Bronchial epithelial cell (primary cell): ENCODE measurements around the gene SAP30L. TPM values are rescaled to one million over a fixed set of nuclear protein-coding genes. Genes with fewer than 3 reads are reported as not detected.

Experiments
- DNase-seq: peaks from one replicate; pipeline ENCODE4 v3.0.0-alpha.2; 2010; ENCODE audit warnings: low read depth
- FAIRE-seq: peaks from 2 replicates; lab custom pipeline; 2011; peaks lifted over from hg19 to GRCh38; lab: Jason Lieb, UNC
- H3K27me3 ChIP-seq: 2 replicates; pipeline ENCODE4 v1.5.1; 2011; ENCODE audit warnings: low read length; ENCODE audit not compliant: control insufficient read depth, insufficient read depth
- H3K36me3 ChIP-seq: 2 replicates; pipeline ENCODE4 v1.5.1; 2011; ENCODE audit warnings: low read length; ENCODE audit not compliant: control insufficient read depth, insufficient read depth
- H3K4me3 ChIP-seq: 2 replicates; pipeline ENCODE4 v1.5.1; 2011; ENCODE audit warnings: mild to moderate bottlenecking, low read depth, low read length, control low read depth
- total RNA-seq: library from RNA; depleted of rRNA; stranded (reverse); fragments of >200 nt; gene quantifications from 2 replicates; pipeline ENCODE4 v1.2.1, GENCODE V29; 2014
- TF ChIP-seq, protein P1 (sequence below): IDR thresholded peaks from 2 replicates; pipeline ENCODE4 v1.5.1; 2011; ENCODE audit warnings: mild to moderate bottlenecking, moderate library complexity, low read length, control low read depth, inconsistent platforms; ENCODE audit not compliant: insufficient read depth, severe bottlenecking

SAP30L gene
- total RNA-seq, 1 donor from 2014 or later = 32.4 TPM

DNA sequence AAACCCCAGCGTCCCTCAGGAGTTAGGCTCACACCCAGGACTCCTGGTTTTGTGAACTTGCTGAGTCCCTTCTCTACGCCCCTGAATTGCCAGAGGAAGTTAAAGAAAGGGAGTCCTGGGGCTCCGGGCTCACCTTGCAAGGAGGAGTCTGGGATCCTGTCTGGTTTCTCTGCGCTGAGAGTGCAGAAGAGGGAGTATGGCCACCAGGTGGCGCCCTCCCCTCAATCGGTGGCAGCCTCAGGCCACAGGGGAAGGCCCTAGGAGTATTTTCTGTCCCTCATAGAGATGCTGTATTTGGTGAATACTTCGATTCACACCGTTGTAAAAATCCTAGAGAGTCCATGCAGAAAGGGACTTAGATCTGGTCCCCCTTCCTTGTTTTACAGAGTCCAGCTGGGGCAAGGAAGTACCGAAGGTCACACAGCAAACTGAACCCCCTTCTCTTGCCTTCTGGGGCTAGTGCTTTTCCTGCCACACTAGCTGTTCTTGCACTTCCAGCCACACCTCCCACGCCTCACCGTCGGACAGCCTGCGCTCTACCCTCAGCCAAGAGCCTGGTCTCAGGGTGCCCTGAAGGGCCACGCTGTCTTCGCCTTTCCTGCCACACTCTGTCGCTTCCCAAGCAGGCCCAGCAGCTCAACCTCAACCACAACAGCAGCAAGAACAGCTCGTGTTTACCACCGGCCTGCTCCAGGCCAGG lies 22.0 kb downstream of the SAP30L start:
- Histone ChIP-seq H3K27me3 (peaks cover 20% of the 10 kb centered on the region), H3K4me3 (no peak overlapping the region), H3K36me3 (no peaks in the 10 kb centered on the region)
- peak; percentile 75 for FAIRE-seq
- TF ChIP-seq, protein P1, sequence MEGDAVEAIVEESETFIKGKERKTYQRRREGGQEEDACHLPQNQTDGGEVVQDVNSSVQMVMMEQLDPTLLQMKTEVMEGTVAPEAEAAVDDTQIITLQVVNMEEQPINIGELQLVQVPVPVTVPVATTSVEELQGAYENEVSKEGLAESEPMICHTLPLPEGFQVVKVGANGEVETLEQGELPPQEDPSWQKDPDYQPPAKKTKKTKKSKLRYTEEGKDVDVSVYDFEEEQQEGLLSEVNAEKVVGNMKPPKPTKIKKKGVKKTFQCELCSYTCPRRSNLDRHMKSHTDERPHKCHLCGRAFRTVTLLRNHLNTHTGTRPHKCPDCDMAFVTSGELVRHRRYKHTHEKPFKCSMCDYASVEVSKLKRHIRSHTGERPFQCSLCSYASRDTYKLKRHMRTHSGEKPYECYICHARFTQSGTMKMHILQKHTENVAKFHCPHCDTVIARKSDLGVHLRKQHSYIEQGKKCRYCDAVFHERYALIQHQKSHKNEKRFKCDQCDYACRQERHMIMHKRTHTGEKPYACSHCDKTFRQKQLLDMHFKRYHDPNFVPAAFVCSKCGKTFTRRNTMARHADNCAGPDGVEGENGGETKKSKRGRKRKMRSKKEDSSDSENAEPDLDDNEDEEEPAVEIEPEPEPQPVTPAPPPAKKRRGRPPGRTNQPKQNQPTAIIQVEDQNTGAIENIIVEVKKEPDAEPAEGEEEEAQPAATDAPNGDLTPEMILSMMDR = peak; percentile 87
- DNase-seq = peak; percentile 47

DNA sequence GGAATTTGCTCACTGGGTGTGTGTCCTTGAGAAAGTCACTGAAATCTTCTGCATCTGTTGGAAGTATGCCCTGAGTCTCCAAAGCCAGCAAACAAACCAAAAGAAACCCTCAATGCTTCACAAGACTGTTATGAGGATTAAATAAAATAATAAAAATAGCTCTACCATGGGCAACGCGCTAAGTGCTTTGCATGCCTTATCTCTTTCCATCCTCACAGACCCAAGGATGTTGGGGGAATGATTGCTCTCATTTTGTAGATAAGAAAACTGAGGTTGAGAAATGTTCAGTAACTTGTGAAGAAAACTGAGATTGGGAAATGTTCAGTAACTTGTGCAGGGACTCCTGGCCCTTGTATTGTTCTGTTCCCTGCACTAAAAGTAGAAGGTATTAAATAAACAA lies 24.3 kb downstream of the SAP30L start:
- peaks cover 42% of the 10 kb centered on the region for H3K27me3 ChIP-seq
- TF ChIP-seq, protein P1 = no peak
- FAIRE-seq = no peak
- no peak overlapping the region for H3K4me3 ChIP-seq
- no peak for DNase-seq
- H3K36me3 ChIP-seq = no peaks in the 10 kb centered on the region

DNA sequence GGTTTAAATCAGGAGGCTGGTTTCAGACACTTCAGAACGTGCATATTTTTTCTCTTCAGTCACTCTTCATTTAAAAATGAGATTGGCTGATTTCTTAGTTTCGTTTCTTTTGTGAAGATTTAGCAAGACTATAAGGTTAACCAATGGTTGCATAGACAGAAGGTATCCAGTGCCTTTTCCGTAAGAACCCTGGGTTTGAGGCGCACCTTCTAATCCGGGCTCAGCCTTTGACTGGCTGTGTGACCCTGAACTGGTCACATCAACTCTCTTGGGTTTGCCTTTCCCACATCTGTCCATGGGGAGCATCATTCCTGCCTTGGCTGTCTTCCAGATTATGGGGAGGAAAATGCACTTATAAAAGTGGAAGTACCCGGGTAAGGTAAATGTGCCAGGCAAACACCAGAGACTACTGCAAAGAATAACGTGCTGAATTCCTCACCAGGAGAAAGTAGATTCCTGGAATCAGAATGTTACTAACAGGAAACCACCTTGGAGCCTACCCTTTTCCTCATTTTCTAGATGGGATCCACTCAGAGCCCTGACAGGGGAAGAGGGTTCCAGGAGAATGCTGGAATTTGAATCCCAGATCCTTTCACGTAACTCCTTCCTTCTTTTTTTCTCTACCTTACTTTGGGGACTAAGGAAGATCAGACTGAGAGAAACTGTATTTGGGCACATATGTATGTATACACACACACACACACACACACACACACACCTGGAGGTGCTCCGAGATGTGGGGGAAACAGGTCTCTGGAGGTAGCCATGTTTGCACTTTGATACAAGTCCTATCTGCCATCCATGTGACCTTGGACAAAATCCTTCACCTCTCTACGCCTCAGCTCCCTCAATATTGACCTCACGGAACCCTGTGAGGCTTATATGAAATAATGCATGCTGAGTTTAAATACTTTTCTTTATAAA lies 25.4 kb downstream of the SAP30L start:
- FAIRE-seq (no peak), DNase-seq (no peak)
- H3K27me3 ChIP-seq = peaks cover 53% of the 10 kb centered on the region
- TF ChIP-seq, protein P1 = no peak
- no peaks in the 10 kb centered on the region for H3K36me3 ChIP-seq
- H3K4me3 ChIP-seq = no peak overlapping the region

DNA sequence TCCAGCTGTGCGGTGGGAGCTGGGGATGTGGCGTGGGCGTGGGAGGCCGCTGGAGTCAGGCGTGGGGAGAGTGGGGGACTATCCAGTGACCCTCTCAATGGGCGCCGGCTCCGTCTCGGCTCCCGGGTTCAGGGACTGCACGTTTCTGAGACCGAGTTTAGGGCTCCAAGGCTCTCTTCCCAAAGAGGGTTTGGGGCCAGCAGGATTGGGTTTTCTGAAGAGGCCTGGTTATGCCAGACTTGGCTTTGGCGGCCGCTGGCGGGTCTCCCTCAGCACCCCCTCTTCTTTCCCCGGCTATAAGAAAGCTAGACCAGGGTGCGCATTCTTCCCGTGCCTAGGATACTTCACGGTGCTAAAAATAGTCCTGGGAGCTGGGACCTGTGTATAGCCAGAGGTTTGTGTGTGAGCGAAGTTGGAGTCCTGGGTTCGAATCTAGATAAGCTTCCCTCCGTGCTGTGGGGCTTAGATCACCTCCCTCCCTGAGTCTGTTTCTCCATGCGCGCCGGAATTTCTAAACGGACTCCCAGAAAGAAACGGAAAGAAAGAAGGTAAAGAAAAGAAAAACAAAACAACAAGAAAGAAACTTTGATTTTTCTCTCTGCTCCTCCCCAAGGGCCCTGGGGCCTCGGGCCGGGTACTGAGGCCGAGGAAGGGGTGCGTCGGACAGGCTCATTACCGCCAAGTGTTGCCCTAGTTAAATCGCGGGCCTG lies 27.2 kb downstream of the SAP30L start:
- Histone ChIP-seq H3K4me3 (no peak overlapping the region), H3K36me3 (no peaks in the 10 kb centered on the region), H3K27me3 (peaks cover 70% of the 10 kb centered on the region)
- FAIRE-seq (no peak), DNase-seq (no peak)
- TF ChIP-seq, protein P1 = no peak

DNA sequence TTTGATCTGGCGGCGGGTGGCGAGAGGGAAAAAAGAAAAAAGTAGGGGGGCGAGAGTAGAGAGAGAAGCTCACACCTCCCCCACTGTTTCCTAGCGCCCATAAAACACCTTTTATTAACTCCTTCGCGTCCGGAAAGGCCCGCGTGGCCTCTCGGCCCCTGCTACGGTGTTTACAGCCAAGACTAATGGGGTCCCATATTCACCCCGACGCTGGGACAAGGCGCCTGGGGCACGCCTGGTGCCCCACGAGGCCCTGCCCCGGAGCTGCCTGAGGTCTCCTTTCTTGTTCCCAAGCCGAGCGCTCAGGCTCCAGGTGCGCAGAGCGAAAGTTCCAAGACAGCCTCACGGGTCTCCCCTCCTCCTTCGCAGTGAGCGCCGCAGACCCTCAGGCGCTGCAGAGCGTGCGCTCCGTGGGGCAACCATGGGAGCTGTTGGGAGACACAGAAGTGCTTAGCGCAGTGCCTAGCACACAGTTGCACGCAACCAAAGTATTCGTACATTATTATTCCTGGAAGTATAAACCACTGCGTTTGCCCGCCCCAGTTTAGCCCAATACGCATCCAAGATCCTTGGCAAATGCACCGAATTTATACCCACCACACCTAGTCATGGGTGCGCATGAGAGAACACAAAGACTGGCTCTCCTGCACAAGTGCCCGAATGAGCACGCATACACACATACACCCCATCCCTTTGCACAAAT lies 27.9 kb downstream of the SAP30L start:
- no peak for DNase-seq
- FAIRE-seq = no peak
- TF ChIP-seq, protein P1 = no peak
- Histone ChIP-seq H3K4me3 (no peak overlapping the region), H3K36me3 (no peaks in the 10 kb centered on the region), H3K27me3 (peaks cover 75% of the 10 kb centered on the region)
